ENCODE data around the gene LIG1. TPM values are rescaled to one million over a fixed set of nuclear protein-coding genes. Genes with fewer than 3 reads are reported as not detected.

Gene LIG1
- total RNA-seq, 3 donors from 2014 or later, result 6.1 to 31.8 (median 14.1) TPM

DNA sequence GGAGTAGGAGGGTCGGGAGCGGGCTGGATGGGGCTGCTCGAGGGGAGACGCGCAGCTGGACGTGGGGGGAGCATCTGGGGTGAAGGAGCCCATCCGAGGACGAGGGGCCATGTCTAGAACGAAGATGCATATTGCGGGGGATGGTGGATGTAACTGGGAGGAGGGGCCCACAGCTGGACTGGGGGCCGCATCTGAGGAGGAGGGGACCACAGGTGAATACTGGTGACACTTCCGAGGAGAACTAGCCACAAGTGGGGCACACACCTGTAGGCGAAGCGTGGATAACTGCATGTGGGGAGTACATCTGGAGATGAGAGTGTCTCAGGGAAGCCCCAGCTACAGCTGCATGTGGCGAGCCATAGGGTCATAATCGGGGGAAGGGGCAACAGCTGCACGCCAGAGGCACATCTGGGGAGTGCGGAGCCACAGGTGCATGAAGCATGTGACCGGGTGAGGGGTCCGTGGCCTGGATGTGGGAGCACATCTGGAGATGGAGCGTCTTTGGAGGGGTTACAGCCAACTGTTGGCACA lies 738 bp upstream of the LIG1 start:
- TF ChIP-seq POLR2AphosphoS5 (IDR thresholded peaks at IDR 0.05), result no peak
- no peak for TF ChIP-seq POLR2A (IDR thresholded peaks at IDR 0.05)
- TF ChIP-seq, protein P1, sequence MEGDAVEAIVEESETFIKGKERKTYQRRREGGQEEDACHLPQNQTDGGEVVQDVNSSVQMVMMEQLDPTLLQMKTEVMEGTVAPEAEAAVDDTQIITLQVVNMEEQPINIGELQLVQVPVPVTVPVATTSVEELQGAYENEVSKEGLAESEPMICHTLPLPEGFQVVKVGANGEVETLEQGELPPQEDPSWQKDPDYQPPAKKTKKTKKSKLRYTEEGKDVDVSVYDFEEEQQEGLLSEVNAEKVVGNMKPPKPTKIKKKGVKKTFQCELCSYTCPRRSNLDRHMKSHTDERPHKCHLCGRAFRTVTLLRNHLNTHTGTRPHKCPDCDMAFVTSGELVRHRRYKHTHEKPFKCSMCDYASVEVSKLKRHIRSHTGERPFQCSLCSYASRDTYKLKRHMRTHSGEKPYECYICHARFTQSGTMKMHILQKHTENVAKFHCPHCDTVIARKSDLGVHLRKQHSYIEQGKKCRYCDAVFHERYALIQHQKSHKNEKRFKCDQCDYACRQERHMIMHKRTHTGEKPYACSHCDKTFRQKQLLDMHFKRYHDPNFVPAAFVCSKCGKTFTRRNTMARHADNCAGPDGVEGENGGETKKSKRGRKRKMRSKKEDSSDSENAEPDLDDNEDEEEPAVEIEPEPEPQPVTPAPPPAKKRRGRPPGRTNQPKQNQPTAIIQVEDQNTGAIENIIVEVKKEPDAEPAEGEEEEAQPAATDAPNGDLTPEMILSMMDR (IDR thresholded peaks at IDR 0.05), result no peak
- no peaks in the 10 kb centered on the region for H3K9me3 ChIP-seq
- no peaks in the 10 kb centered on the region for H3K27me3 ChIP-seq
- intact Hi-C loops (cut with DNase I; ENCODE audit: low total_unique reads), result no loop called here
- no peak for DNase-seq (ENCODE audit: low spot score in 2 of 2)
- peaks cover 0 to 6% of the 10 kb centered on the region in 2 donors for H3K4me1 ChIP-seq
- peak overlapping the region; percentile 93 to 94 for H3K27ac ChIP-seq
- peak overlapping the region; percentile 59 to 89 (median 81) for H3K4me3 ChIP-seq
- H3K36me3 ChIP-seq, result no peaks in the 10 kb centered on the region

DNA sequence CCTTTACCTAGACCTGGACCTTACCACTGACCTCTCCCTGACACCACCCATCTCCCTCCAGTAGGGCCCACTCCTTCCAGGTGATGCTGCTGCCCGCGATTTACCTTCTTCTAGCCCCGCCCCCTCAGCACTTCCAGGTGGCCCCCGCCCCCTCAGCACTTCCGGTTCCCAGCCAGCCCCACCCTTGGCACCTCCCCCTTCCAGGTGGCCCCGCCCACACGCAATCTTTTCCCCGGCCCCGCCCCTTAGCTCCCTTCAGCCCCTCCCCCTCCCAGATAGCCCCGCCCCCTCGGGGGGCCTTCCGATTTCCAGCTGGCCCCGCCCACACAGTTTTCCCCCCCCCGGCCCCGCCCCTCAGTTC lies 586 bp downstream of the LIG1 start:
- Histone ChIP-seq H3K36me3 (no peaks in the 10 kb centered on the region), H3K9me3 (no peaks in the 10 kb centered on the region)
- intact Hi-C loops (cut with DNase I; ENCODE audit: low total_unique reads), result no loop called here

DNA sequence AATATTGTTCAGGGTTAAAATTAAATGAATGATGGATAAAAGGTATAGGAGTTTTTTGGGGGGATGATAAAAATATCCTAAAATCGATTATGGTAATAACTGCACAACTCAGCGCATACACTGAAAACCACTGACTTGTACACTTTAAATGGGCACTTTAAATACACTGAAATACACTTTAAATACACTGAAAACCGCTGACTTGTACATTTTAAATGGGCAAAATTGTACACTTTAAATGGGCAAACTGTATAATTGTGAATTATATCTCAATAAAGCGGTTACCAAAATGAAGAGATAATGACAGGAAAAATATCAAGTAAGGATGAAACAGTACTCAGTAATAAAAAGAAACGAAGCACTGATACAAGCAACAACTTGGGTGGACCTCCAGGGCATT lies 1.5 kb downstream of the LIG1 start:
- Histone ChIP-seq H3K4me3 (no peak overlapping the region), H3K27me3 (no peaks in the 10 kb centered on the region), H3K27ac (peak overlapping the region in 1 of 2 donors; percentile 94), H3K36me3 (no peaks in the 10 kb centered on the region), H3K9me3 (no peaks in the 10 kb centered on the region), H3K4me1 (peaks cover 0 to 6% of the 10 kb centered on the region in 2 donors)
- no peak for TF ChIP-seq POLR2A (IDR thresholded peaks at IDR 0.05)
- TF ChIP-seq POLR2AphosphoS5 (IDR thresholded peaks at IDR 0.05), result no peak
- TF ChIP-seq, protein P1 (IDR thresholded peaks at IDR 0.05), result no peak
- intact Hi-C loops (cut with DNase I; ENCODE audit: low total_unique reads), result no loop called here
- no peak for DNase-seq (ENCODE audit: low spot score in 2 of 2)

More for the DNA sequence above, 586 bp downstream of the LIG1 start:
- no peak for TF ChIP-seq POLR2AphosphoS5 (IDR thresholded peaks at IDR 0.05)
- no peak for TF ChIP-seq POLR2A (IDR thresholded peaks at IDR 0.05)
- Histone ChIP-seq H3K4me1 (peaks cover 0 to 6% of the 10 kb centered on the region in 2 donors), H3K4me3 (peak overlapping the region; percentile 59 to 89 (median 81)), H3K27me3 (no peaks in the 10 kb centered on the region), H3K27ac (peak overlapping the region; percentile 93 to 94)
- peak; percentile 68 to 85 for DNase-seq (ENCODE audit: low spot score in 2 of 2)

DNA sequence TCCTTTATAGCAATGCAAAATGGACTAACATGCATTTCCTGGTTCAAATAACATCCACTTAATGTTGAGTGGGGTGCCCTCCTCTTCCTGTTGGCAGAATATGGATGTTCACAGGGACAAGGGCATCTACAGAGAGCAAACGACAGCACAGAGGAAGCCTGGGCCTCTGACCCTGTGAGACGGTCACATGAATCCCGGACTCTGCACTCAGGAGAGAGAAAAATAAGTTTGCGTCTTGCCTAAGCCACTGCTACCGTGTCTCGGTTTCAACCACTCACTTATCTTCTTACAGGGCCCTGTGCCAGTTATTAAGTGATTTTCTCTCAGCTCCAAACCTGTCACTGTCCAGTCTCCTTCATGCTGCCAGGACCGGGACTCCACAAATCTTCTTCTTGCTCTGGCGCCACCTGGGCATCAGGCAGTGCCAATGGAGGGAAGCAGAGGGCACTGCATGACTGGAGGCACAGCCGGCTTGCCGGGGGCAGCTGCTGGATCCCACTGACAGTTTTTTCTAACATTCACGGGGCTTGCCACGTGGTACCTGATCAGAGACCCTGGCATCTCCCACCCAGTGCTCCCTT lies 11.8 kb downstream of the LIG1 start:
- intact Hi-C loops (cut with DNase I; ENCODE audit: low total_unique reads), result loop anchor here (10.0 kb wide), 1 partner anchor 193 kb away; no protein-coding TSS in a partner anchor
- Histone ChIP-seq H3K27ac (no peak overlapping the region), H3K4me3 (no peak overlapping the region), H3K36me3 (no peaks in the 10 kb centered on the region), H3K9me3 (no peaks in the 10 kb centered on the region), H3K4me1 (no peaks in the 10 kb centered on the region), H3K27me3 (no peaks in the 10 kb centered on the region)
- TF ChIP-seq POLR2AphosphoS5 (IDR thresholded peaks at IDR 0.05) (no peak), POLR2A (IDR thresholded peaks at IDR 0.05) (no peak)
- TF ChIP-seq, protein P1 (IDR thresholded peaks at IDR 0.05), result no peak
- no peak for DNase-seq (ENCODE audit: low spot score in 2 of 2)

DNA sequence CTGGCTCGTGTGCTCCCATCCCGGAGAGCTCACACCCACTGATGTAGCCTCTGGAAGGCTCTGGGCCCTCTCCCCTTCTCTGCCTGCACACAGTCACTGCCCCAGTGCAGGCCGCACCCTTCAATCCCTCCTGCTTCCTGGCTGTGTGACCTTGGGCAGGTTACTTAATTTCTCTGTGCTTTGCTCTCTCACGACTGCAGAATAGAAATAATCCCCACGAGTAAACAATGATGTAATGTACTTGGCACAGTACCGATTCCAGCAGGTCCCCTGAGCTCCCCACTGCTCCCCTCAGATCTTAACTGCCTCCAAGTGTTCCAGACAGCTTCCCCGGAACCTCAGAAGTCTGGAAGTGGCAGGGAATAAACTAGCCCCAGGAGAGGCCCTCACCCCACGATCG lies 16.1 kb downstream of the LIG1 start:
- H3K36me3 ChIP-seq, result no peaks in the 10 kb centered on the region
- TF ChIP-seq, protein P1 (IDR thresholded peaks at IDR 0.05), result no peak
- TF ChIP-seq POLR2A (IDR thresholded peaks at IDR 0.05), result no peak
- TF ChIP-seq POLR2AphosphoS5 (IDR thresholded peaks at IDR 0.05), result no peak

More for the DNA sequence above, 16.1 kb downstream of the LIG1 start:
- no peaks in the 10 kb centered on the region for H3K4me1 ChIP-seq
- H3K4me3 ChIP-seq, result no peak overlapping the region
- H3K27me3 ChIP-seq, result no peaks in the 10 kb centered on the region
- H3K27ac ChIP-seq, result no peak overlapping the region
- intact Hi-C loops (cut with DNase I; ENCODE audit: low total_unique reads), result loop anchor here (10.0 kb wide), 1 partner anchor 189 kb away; no protein-coding TSS in a partner anchor
- DNase-seq (ENCODE audit: low spot score in 2 of 2), result no peak
- H3K9me3 ChIP-seq, result no peaks in the 10 kb centered on the region
